NCI-H82 (cell line): ENCODE measurements around the gene MRPS31.
"Not testable (repeated sequence)": the region's sequence is repeated elsewhere in the genome, so short reads cannot be mapped to it uniquely, and the experiment has no call there.

ENCODE experiments used
- DNase-seq: peaks from one replicate; lab custom pipeline; 2025; lab: John Stamatoyannopoulos, UW

Gene MRPS31

DNA sequence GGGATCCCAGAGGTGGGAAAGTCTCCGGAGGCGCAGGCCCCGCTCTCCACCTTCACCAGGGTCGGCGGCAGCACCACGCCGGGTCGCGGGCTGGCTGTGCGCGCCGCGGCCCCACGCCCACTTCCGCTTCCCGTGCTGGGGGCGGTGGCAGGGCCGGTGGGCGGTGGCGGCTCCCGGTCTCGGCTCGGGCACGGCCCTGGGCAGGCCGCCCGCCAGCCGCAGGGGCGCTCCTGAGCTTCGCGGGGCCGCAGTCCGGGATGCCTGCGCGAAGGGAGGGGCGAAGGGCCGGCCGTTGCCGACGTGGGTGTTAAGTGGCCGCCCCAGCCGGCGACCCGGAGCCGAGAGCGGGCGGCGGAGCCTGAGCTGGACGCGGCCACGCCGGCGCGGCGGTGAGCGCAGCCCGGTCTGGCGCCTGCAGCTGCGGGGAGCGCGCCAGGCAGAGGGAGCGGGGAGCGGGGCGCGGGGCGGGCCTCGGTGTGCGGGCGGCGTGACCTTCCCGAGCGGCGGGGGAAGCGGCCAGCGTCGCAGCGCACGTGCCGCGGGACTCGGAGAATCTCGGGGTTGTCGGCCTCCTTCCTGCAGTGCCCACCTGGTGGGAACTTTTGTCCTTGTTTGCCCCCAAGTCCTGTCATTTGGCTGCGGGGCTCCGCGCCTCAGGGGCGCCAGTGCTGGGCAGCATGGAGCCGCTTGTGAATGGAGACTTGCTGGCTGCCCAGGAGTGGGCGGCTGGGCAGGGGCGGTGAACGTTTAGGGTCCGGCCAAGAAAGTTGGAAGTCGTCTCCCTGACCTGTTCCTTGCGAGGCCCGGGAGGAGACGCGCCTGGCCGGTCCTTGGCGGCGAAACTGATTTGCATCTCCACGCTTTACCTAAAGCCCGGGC, 18.5 kb upstream of the MRPS31 start, which contains the start of gene SLC25A15:
Gene SLC25A15 (plus strand): TSS at position 337 of the 879 bp plus-strand sequence. CDS start 3,616 bp downstream, outside the sequence.
- peak; percentile 89 for DNase-seq

DNA sequence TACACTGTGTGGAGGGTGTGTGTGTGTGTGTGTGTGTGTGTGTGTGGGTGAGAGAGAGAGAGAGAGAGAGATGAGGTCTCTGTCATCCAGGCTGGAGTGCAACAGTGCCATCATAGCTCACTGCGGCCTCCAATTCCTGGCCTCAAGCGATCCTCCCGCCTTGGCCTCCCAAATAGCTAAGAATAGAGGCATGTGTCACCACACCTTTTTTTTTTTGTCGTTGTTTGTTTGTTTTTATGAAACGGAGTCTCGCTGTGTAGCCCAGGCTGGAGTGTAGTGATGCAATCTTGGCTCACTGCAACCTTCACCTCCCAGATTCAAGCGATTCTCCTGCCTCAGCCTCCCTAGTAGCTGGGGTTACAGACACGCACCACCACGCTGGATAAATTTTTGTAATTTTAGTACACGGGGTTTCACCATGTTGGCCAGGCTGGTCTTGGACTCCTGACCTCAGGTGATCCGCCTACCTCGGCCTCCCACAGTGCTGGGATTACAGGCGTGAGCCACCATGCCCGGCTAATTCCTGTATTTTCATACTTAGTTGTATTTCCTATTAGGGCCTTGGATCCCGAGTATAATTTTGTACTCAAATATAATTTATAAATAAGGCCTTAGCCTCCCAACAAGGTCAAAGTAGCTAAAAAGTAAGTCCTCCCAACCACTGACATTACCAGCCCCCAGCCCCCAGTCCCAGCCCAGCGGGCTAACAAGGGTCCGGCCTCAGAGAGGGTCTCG, 17.7 kb upstream of the MRPS31 start:
- not testable (repeated sequence) for DNase-seq

DNA sequence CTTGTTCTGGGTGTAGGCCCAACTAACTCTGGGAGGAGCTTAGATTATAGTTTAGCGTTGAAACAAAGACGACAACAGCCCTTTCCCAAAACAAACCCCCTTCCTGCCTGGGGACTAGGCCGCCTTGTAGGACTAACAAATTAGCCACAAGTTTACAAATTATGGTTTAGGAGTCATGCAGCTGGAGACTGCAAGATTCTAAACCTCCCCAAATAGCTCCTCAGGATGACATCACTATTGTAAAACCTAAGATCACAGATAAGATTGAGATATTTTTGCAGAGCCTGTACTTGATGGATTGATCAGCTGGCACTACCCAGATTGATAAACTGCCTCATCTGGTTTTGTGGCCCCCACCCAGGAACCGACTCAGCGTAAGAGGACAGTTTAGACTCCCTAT, 16.1 kb upstream of the MRPS31 start:
- DNase-seq, result no peak

DNA sequence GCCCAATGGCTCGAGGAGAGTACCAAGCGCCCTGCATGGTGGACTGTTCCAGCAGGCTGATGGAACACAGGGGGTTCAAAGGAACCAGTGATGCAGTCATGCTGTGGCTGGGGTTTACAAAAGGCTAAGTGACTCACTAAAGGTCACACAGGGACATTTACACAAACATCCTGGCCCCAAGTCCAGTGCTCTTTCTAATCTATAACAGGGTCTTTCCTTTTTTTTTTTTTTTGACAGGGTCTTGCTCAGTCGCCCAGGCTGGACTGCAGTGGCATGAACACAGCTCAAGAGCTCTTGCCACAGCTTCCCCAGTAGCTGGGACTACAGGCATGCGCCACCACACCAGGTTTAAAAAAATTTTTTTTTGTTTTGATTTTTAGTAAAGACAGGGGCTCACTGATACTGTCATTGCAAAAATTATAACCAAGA, 15.6 kb upstream of the MRPS31 start:
- DNase-seq, result no peak

DNA sequence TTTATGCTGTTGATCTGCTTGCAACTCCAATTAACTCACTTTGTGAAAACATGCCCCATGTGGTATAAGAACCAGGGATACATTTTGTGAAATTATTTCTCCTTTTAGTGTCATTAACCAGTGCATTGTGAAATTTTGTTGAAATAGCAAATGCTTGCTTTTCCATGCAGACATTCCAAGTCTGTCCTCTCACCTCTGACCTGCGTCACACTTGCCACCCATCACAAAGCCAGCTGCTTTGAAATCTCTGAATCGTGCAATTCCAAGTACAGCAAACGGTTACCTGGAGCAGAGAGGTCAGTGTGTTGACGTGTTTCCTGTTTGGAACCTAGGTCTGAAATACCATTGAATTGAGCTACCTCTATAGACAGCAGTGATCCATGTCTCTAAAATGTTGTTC, 13.6 kb upstream of the MRPS31 start:
- no peak for DNase-seq

DNA sequence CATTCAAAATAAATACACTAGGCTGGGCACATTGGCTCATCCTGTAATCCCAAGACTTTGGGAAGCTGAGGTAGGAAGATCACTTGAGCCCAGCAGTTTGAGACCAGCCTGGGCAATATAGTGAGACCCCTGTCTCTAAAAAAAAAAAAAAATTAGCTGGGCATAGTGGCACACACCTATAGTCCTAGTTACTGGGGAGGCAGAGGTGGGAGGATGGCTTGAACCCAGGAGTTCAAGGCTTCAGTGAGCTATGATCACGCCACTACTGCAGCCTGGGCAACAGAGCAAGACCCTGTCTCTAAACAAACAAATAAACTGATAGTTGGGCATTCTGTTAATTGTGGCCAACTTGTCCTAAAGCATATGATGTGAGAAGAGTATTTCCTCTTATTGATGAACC, 12.0 kb upstream of the MRPS31 start:
- DNase-seq, result not testable (repeated sequence)

DNA sequence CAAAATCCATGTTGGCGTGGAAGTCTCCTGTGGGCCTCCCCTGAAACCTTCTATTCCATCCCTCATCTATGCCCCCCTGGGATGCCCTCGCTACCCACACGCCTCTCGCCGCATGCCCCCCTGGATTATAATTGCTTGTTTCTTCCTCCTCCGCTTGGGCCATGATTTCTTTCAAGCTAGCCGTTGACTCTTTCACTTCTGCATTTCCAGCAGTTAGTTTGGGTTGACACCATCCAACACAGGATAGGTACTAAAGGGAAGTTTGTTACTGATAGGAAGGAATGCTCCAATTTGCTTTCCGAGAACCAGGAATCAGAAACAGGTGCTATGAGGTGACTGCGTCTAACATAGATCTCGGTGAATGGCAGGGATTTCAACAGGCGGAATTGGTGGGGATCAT, 10.7 kb upstream of the MRPS31 start:
- peak; percentile 48 for DNase-seq

DNA sequence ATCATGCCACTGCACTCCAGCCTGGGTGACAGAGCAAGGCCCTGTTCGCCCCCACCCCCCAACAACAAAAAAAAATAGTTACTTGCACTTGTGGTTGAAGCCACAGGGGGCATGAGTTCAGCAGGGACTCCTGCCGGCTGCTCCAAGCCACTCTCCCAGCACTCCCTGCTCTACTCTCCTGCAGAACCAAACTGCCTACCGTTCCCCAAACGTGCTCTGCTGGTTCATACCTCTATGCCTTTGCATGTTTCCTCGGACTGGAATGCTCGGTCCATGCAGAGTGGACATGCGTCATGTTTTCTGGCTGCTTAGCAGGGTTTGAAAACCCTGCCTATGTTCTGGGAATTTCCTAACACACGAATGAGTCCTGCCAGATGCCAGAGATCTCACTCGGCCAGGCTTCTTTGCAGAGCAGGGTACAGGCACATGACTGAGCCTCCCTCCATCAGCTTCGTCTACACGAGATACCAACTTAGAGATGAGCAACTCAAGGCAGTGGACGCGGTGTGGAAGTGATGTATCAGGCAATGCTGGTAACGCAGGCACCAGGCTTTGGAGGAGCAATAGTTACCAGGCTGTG, 9.9 kb upstream of the MRPS31 start:
- DNase-seq, result peak; percentile 51

DNA sequence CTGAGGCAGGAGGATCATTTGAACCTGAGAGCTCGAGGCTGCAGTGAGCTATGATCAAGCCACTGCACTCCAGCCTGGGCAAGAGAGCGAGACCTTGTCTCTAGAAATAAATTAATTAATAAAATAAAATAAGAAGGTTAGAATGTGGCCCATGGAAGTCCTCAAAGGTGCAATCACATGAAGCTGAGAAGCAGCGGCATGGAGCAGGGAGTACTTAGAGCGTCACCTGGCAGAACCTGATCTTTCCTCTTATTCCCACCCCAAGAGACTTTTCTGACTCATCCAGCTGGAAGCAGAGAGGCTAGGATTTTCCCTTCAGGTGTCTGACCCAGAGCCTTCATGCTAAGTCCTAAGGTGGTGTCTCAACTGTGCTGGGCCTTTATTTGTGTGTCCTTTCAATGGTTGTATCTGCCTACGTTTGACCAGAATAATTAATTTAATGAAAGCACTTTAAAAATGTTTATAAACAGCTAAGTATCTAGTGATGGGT, 8.9 kb upstream of the MRPS31 start:
- no peak for DNase-seq

DNA sequence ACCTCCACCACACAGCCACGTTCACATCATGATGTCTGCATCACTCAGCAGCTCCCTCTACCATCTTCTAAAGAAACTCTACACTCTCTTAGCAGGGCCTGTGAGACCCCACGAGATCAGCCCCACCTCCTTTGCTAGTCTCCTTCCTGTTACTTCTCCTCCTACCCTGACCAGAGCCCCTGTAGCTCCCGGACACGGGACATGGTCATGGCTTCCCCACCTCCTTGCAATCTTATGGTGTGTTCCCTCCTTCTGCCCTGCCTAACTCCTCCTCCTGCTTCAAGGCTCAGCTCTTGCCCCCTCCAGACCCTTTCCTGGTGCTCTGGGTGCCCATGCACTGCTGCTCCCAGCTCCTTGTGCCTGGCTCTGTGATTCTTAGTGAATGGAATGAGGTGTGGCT, 8.1 kb upstream of the MRPS31 start:
- peak; percentile 12 for DNase-seq

DNA sequence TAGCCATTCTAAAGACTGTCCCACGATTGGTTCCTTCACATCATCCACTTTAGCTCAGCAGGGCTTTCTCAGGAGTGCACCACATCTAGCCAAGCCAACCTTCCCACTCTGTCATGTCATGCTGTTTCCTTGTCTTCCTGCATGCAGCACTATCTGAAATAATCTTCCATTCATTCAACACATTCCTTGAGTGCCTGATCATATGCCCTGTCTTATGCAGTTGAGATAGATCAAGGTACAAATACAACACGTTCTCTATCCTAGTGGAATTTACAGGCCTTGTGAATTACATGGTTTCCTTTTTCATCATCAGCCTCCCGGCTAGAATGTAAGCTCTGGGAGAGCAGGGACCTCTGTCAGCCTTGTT, 6.8 kb upstream of the MRPS31 start:
- no peak for DNase-seq

DNA sequence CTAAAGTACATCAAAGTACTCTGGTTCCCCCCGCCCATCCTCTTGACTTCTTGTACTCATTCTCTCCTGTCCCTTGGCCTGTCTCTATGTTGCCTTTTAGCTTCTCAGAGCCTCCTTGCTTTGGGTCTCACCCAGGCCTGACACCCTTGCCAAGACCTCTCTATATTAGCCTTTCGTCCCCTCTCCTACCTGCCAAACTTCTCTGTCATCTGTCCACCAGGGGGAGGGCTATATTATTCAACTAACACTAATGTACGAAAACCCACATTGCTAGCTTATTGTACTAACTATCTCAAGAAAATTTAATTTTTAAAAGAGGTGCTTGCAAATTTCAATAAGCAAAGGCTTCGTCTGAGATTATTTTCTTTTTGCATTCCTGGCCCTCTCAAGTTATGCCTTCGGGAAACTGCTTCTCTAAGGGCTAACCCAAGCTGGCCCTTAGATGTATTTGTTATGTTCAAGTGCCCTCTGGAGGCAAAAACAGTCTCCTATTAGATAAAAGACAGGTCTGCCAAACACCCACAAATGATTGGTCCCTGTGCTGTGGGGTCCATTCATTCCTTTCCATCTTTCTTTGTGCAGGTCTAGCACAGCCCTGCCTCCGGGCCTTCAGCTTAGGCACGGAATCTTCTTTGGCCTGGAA, 6.3 kb upstream of the MRPS31 start:
- DNase-seq, result peak; percentile 88

DNA sequence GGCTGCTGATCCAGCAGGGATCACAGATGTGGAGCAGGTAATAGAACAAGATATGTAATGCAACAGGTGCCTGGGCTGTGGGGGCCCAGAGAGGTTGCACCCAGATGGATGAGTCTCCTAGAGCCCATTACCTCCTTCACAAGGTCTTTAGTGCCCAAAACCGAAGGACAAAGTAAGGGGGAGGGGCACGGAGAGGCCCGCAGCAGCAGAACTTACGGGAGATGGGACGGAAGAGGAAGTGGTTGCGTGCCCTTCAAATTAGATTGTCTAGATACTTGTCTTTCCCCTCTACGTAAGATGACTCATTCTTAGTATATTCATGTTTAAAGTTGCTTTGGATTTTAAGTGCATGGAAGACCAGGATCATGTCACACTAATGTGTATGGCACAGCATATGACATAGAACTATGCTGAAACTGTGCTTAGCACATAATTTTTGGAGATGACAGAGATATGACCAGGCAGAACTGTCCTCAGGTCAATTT, 5.7 kb upstream of the MRPS31 start:
- DNase-seq, result no peak

DNA sequence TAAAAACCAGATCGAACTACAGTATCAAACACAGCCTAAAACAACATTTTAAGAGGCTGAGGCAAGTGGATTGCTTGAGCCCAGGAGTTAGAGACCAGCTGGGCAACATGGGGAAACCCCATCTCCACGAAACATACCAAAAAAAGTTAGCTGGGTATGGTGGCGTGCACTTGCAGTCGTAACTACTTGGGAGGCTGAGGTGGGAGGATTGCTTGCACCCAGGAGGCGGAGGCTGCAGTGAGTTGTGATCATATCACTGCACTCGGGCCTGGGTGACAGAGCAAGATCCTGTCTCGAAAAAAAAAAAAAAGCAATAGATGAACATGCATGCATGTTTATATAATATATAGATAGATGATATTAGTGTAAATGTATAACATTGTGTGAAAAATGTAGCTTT, 5.2 kb upstream of the MRPS31 start:
- no peak for DNase-seq

DNA sequence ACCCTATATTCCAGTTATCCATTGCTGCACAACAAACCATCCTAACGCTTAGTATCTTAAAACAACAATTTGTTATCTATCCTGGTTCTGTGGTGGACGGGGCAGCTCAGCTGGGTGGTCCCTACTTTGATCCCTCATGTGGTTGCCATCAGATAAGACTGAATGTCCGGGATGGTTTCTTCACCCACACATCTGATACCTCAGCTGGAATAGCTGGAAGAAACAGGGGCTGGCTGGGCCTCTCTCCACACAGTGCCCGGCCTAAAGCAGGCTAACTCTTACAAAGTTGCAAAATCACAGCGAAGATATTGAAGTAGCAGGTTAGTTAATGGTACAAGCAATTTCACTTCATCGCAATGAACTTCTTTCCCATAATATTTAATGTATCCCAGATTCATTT, 3.7 kb upstream of the MRPS31 start:
- no peak for DNase-seq

DNA sequence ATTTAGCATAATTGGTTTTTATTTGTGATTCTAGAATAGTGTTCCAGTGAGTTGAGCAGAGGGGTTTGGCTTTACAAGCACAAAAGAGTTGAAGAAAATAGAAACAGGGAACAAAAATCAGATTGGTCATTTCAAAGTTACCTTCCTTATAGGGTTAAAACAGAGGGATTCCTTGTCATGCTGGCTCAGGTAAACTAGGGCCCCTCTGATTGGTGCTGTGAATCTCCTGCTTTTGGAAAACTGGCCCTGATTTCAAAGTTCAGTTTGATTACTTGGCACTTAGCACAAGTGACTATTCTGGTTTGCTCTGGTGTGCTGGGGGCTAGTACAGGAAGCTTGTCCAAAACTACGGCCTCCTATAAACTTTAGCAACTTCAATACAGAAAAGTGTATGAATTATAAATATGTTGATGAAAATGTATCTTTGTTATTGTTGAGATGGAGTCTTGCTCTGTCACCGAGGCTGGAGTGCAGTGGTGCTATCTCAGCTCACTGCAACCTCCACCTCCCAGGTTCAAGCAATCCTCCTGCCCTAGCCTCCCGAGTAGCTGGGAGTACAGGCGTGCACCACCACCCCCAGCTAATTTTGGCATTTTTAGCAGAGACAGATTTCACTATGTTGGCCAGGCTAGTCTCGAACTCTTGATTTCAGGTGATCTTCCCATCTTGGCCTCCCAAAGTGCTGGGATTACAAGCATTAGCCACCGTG, 1.9 kb upstream of the MRPS31 start:
- DNase-seq, result no peak

DNA sequence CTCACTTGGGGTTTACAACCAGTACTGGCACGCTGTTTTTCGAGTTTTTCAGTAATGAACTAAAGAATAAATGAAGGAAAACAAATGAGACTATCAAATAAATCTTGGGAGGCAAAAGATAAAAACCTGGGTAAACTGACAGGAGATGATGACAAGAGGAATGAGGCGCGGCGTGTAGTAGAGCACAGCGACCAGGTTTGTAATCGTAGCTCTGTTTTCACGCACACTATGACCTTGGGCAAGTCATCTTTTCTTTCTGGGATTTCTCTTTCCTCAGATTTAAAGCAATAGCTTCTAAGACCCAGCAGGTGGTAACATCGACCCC, 419 bp downstream of the MRPS31 start:
- no peak for DNase-seq

DNA sequence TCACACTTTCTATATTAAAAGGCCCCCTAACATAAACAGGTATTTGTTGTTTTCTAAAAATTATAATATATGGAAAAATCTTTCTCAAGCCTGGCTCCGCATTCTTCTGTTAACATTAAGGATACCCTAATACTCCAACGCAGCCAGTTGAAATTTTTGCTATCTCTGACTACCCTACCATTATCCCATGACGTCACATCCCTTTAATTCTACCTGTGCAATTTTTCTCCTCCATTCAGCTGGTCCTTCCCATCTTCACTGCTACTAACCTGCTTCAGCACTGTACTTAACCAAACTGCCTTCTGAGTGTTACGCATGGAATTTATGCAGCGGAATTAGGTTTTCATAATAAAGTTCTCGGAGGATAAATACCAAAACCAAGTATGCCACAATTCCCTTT, 1.0 kb downstream of the MRPS31 start:
- no peak for DNase-seq

DNA sequence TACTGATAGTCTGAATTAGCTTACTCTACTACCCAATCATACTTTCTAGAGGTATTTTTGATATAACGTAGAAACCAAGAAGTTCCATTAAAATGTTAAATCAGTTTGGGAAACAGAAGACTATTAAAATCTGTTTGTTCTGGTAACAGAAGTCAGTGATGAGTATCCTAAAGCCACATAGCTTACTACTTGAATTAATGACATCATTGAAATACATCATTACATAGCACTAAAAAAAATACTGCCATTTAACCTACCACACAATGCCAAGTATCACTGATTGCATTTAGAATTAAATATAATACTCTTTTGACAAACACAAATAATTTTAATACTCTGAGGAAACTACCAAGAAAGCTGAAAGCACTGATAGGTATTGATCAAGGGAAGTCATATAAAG, 5.4 kb downstream of the MRPS31 start:
- DNase-seq, result no peak

DNA sequence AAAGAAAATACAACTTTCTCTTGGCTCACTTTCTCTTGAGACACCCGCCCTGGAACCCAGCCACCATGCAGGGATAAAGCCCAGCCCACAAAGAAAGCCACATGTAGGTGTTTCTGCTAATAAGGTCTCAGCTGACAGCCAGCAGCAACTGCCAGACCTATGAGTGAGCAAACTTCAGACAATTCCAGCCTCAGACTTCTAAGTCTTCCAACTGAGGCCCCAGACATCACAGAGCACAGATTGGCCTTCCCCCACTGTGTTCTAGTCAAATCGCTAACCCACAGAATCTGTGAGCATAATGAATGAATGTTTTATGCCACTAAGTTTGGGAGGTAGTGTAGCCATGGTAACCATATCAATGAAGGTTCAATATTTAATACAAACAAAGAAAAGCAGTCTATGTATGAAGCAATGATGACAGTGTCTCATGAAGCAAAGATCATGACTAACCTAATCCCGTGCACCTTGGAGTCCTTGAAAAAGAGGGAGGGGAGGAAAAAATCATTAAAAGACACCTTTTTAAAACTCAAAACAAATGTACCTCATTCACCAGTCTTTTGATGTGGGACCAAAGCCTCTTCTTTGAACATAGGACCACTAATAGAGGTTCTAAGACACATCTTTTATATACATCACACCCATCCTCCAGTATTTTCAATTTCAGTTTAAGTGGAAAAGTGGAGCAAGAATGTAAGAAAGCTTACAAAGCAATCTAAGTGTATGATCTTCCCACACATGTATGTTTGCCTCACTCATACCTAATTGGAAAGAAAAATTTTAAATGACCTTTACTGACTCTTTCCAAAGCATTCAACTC, 6.2 kb downstream of the MRPS31 start:
- DNase-seq, result no peak

DNA sequence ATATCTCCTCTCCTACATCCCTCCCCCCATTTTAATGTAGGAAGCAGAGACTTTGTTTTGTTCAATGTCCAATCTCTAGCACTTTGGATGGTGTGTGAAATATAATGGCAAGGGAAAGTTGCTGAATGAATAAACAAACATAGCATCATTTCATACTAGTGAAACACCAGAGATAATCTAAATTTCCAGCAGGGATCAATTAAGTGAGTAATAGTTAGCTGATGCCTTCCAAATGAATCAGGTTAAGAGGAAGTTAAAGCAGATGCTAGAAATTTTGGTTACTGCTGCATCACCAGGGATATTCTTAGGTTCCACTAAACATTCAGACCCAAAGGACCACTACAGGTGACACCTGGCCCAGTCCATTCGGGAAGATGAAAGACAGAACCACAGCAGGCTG, 8.1 kb downstream of the MRPS31 start:
- DNase-seq, result no peak
